ENCODE data around the gene TSPAN2. TPM values are rescaled to one million over a fixed set of nuclear protein-coding genes. Genes with fewer than 3 reads are reported as not detected.

The TSPAN2 gene
- total and polyA plus RNA-seq, 9 of the 15 experiments (the other 6 are each of a cell fraction or from before 2014, with no cell fraction given): not detected

- TF ChIP-seq CTCFL (IDR thresholded peaks at IDR 0.05; ENCODE audit: borderline replicate concordance, insufficient read depth, low read depth, low read length, poor library complexity, severe bottlenecking) (no peak), HIVEP1 (CRISPR knock-in tag; IDR thresholded peaks at IDR 0.05) (no peak)
Measured at GRCh38 chr1:115006191-115006590, 83.1 kb downstream of the TSPAN2 start (continued).

Other genes with a start within 250 kb of the TSPAN2 start
- gene SYCP1, start 234.6 kb downstream of the TSPAN2 start, total RNA-seq (2014; rRNA removed): not detected in 2 replicates
- not detected in 2 replicates for gene SYCP1, start 234.6 kb downstream of the TSPAN2 start, total RNA-seq (2014; rRNA removed; fragmentation: Illumina TruSeq; extraction: Trizol)
- not detected in 2 replicates for gene SYCP1, start 234.6 kb downstream of the TSPAN2 start, total RNA-seq (2015; rRNA removed; fragmentation: Illumina TruSeq; extraction: Trizol)
- gene SYCP1, start 234.6 kb downstream of the TSPAN2 start, total RNA-seq (2021): not detected in 2 replicates
- gene SYCP1, start 234.6 kb downstream of the TSPAN2 start, polyA plus RNA-seq (2011; rRNA removed): not detected in 2 replicates
- not detected in 2 replicates for gene SYCP1, start 234.6 kb downstream of the TSPAN2 start, polyA plus RNA-seq (2014; fragmentation: Illumina TruSeq; extraction: Trizol)
- not detected for gene SYCP1, start 234.6 kb downstream of the TSPAN2 start, polyA plus RNA-seq (2014; fragmentation: Nextera tagmentation; extraction: Ambion mirVana)
- gene SYCP1, start 234.6 kb downstream of the TSPAN2 start, polyA plus RNA-seq (2014; rRNA removed): not detected in 2 replicates
- not detected in 2 replicates for gene TSHB, start 59.7 kb downstream of the TSPAN2 start, total RNA-seq (2014; rRNA removed)
- not detected in 2 replicates for gene TSHB, start 59.7 kb downstream of the TSPAN2 start, total RNA-seq (2014; rRNA removed; fragmentation: Illumina TruSeq; extraction: Trizol)
- not detected in 2 replicates for gene TSHB, start 59.7 kb downstream of the TSPAN2 start, total RNA-seq (2015; rRNA removed; fragmentation: Illumina TruSeq; extraction: Trizol)
- not detected in 2 replicates for gene TSHB, start 59.7 kb downstream of the TSPAN2 start, total RNA-seq (2021)
- gene TSHB, start 59.7 kb downstream of the TSPAN2 start, polyA plus RNA-seq (2011; rRNA removed): not detected in 2 replicates
- not detected in 2 replicates for gene TSHB, start 59.7 kb downstream of the TSPAN2 start, polyA plus RNA-seq (2014; fragmentation: Illumina TruSeq; extraction: Trizol)
- not detected for gene TSHB, start 59.7 kb downstream of the TSPAN2 start, polyA plus RNA-seq (2014; fragmentation: Nextera tagmentation; extraction: Ambion mirVana)
- gene TSHB, start 59.7 kb downstream of the TSPAN2 start, polyA plus RNA-seq (2014; rRNA removed): not detected in 2 replicates
- not detected in 2 replicates for gene NGF, start 248.7 kb upstream of the TSPAN2 start, total RNA-seq (2014; rRNA removed)
- not detected in 2 replicates for gene NGF, start 248.7 kb upstream of the TSPAN2 start, total RNA-seq (2014; rRNA removed; fragmentation: Illumina TruSeq; extraction: Trizol)
- gene NGF, start 248.7 kb upstream of the TSPAN2 start, total RNA-seq (2015; rRNA removed; fragmentation: Illumina TruSeq; extraction: Trizol): not detected in 2 replicates
- not detected in 2 replicates for gene NGF, start 248.7 kb upstream of the TSPAN2 start, total RNA-seq (2021)
- gene NGF, start 248.7 kb upstream of the TSPAN2 start, polyA plus RNA-seq (2011; rRNA removed): not detected in 2 replicates
- gene NGF, start 248.7 kb upstream of the TSPAN2 start, polyA plus RNA-seq (2014; fragmentation: Illumina TruSeq; extraction: Trizol): not detected in 2 replicates
- gene NGF, start 248.7 kb upstream of the TSPAN2 start, polyA plus RNA-seq (2014; fragmentation: Nextera tagmentation; extraction: Ambion mirVana): not detected
- gene NGF, start 248.7 kb upstream of the TSPAN2 start, polyA plus RNA-seq (2014; rRNA removed): not detected in 2 replicates

All from K562 (cell line).